ENCODE results near the gene MGAT5. TPM values are rescaled to one million over a fixed set of nuclear protein-coding genes. Genes with fewer than 3 reads are reported as not detected.

Gene MGAT5
- total RNA-seq, 1 donor from 2014 or later = 32.5 TPM

GRCh38 chr2:134443814-134444480 lies 190.1 kb downstream of the MGAT5 start:
- no peak overlapping the region for H3K4me3 ChIP-seq (ENCODE audit: low read depth, low read length)
- no peak for DNase-seq (ENCODE audit: low read depth)
- no peak for TF ChIP-seq CTCF (IDR thresholded peaks at IDR 0.05; ENCODE audit: insufficient read depth, low read length, poor library complexity, severe bottlenecking)
- no peaks in the 10 kb centered on the region for H3K27me3 ChIP-seq (ENCODE audit: control insufficient read depth, insufficient read depth, low read length)
- peaks cover 1% of the 10 kb centered on the region for H3K36me3 ChIP-seq (ENCODE audit: control insufficient read depth, insufficient read depth, low read length)

- no peak for TF ChIP-seq CTCF (IDR thresholded peaks at IDR 0.05; ENCODE audit: insufficient read depth, low read length, poor library complexity, severe bottlenecking)
- H3K36me3 ChIP-seq (ENCODE audit: control insufficient read depth, insufficient read depth, low read length) = peaks cover 1% of the 10 kb centered on the region
- no peak for DNase-seq (ENCODE audit: low read depth)
- H3K4me3 ChIP-seq (ENCODE audit: low read depth, low read length) = no peak overlapping the region
- H3K27me3 ChIP-seq (ENCODE audit: control insufficient read depth, insufficient read depth, low read length) = no peaks in the 10 kb centered on the region
Measured at GRCh38 chr2:134445116-134445515, 191.2 kb downstream of the MGAT5 start.

GRCh38 chr2:134445985-134446382 lies 192.1 kb downstream of the MGAT5 start:
- no peak overlapping the region for H3K4me3 ChIP-seq (ENCODE audit: low read depth, low read length)
- DNase-seq (ENCODE audit: low read depth) = no peak
- peaks cover 1% of the 10 kb centered on the region for H3K36me3 ChIP-seq (ENCODE audit: control insufficient read depth, insufficient read depth, low read length)
- no peaks in the 10 kb centered on the region for H3K27me3 ChIP-seq (ENCODE audit: control insufficient read depth, insufficient read depth, low read length)
- TF ChIP-seq CTCF (IDR thresholded peaks at IDR 0.05; ENCODE audit: insufficient read depth, low read length, poor library complexity, severe bottlenecking) = no peak

GRCh38 chr2:134446383-134447017 lies 192.6 kb downstream of the MGAT5 start:
- TF ChIP-seq CTCF (IDR thresholded peaks at IDR 0.05; ENCODE audit: insufficient read depth, low read length, poor library complexity, severe bottlenecking) = no peak
- Histone ChIP-seq H3K4me3 (ENCODE audit: low read depth, low read length) (no peak overlapping the region), H3K36me3 (ENCODE audit: control insufficient read depth, insufficient read depth, low read length) (peaks cover 1% of the 10 kb centered on the region), H3K27me3 (ENCODE audit: control insufficient read depth, insufficient read depth, low read length) (no peaks in the 10 kb centered on the region)
- DNase-seq (ENCODE audit: low read depth) = no peak

- Histone ChIP-seq H3K4me3 (ENCODE audit: low read depth, low read length) (no peak overlapping the region), H3K27me3 (ENCODE audit: control insufficient read depth, insufficient read depth, low read length) (no peaks in the 10 kb centered on the region), H3K36me3 (ENCODE audit: control insufficient read depth, insufficient read depth, low read length) (peaks cover 1% of the 10 kb centered on the region)
- TF ChIP-seq CTCF (IDR thresholded peaks at IDR 0.05; ENCODE audit: insufficient read depth, low read length, poor library complexity, severe bottlenecking) = no peak
- no peak for DNase-seq (ENCODE audit: low read depth)
Measured at GRCh38 chr2:134447669-134448068, 193.8 kb downstream of the MGAT5 start.

All from kidney epithelial cell (primary cell).